WTC11 (cell line): ENCODE results near the gene HNRNPM. TPM values are rescaled to one million over a fixed set of nuclear protein-coding genes. Genes with fewer than 3 reads are reported as not detected.

Source experiments
- ATAC-seq: fragments of 200-7000 bp; cut with Tn5 transposase; 2 replicates; pipeline ENCODE4 v1.10.0; 2021; ENCODE audit warnings: mild to moderate bottlenecking, moderate library complexity
- CTCF ChIA-PET: fragments of 300-600 bp; sonication (Branson Sonifier 250); formaldehyde crosslinking; loops from one replicate; lab custom pipeline; 2021; ENCODE audit warnings: antibody characterized with exemption; lab: Charles Lee
- POLR2A ChIA-PET: fragments of 350-600 bp; sonication (Branson Sonifier 250); formaldehyde crosslinking; loops from one replicate; lab custom pipeline; 2021; ENCODE audit warnings: antibody characterized with exemption; lab: Charles Lee
- DNase-seq: peaks from one replicate; pipeline ENCODE4 v3.0.0; 2021; ENCODE audit warnings: low spot score
- H3K27ac Mint-ChIP-seq: 2 replicates; pipeline ENCODE4 v1.8.0; 2021; ENCODE audit warnings: mixed read lengths
- H3K27me3 Mint-ChIP-seq: 2 replicates; pipeline ENCODE4 v1.8.0; 2021; ENCODE audit warnings: low read depth, mild to moderate bottlenecking, moderate library complexity, mixed read lengths
- H3K36me3 Mint-ChIP-seq: 2 replicates; pipeline ENCODE4 v1.8.0; 2021; ENCODE audit warnings: mixed read lengths
- H3K4me1 Mint-ChIP-seq: 2 replicates; pipeline ENCODE4 v1.8.0; 2022; ENCODE audit warnings: mixed read lengths
- H3K4me3 Mint-ChIP-seq: 2 replicates; pipeline ENCODE4 v1.8.0; 2021; ENCODE audit warnings: mild to moderate bottlenecking, moderate library complexity, mixed read lengths
- H3K9me3 Mint-ChIP-seq: 2 replicates; pipeline ENCODE4 v1.8.0; 2021; ENCODE audit warnings: mixed read lengths
- CREB1 ChIP-seq: sonication (generic); formaldehyde crosslinking; IDR thresholded peaks from 2 replicates; pipeline ENCODE4 v1.8.0; 2023; ENCODE audit warnings: mild to moderate bottlenecking, missing genetic modification reagents
- FOXJ3 ChIP-seq: sonication (generic); formaldehyde crosslinking; IDR thresholded peaks from 2 replicates; pipeline ENCODE4 v1.9.0; 2021; ENCODE audit warnings: missing genetic modification reagents, mild to moderate bottlenecking, borderline replicate concordance
- FOXP1 ChIP-seq: sonication (generic); formaldehyde crosslinking; IDR thresholded peaks from 2 replicates; pipeline ENCODE4 v1.8.0; 2022; ENCODE audit warnings: missing genetic modification reagents, mild to moderate bottlenecking, moderate library complexity, borderline replicate concordance
- GABPB1 ChIP-seq: sonication (generic); formaldehyde crosslinking; IDR thresholded peaks from 2 replicates; pipeline ENCODE4 v1.8.1; 2023; ENCODE audit warnings: mild to moderate bottlenecking, missing genetic modification reagents
- HMGA2 ChIP-seq: fragments of 250-450 bp; sonication (Bioruptor Pico); IDR thresholded peaks from 2 replicates; pipeline ENCODE4 v1.4.0; 2021; ENCODE audit warnings: mild to moderate bottlenecking, moderate library complexity
- JUN ChIP-seq: sonication (generic); formaldehyde crosslinking; IDR thresholded peaks from 2 replicates; pipeline ENCODE4 v1.8.0; 2023; ENCODE audit warnings: mild to moderate bottlenecking, missing genetic modification reagents
- MXD4 ChIP-seq: fragments of 250-450 bp; sonication (Bioruptor Pico); IDR thresholded peaks from 2 replicates; pipeline ENCODE4 v1.8.0; 2021; ENCODE audit warnings: mild to moderate bottlenecking, moderate library complexity, borderline replicate concordance
- MYBL2 ChIP-seq: sonication (generic); formaldehyde crosslinking; IDR thresholded peaks from 2 replicates; pipeline ENCODE4 v1.8.1; 2023; ENCODE audit warnings: mild to moderate bottlenecking, moderate library complexity, missing genetic modification reagents
- NFE2L1 ChIP-seq: sonication (generic); formaldehyde crosslinking; IDR thresholded peaks from 2 replicates; pipeline ENCODE4 v1.8.1; 2023; ENCODE audit warnings: missing genetic modification reagents
- RELA ChIP-seq: sonication (generic); formaldehyde crosslinking; IDR thresholded peaks from 2 replicates; pipeline ENCODE4 v1.8.1; 2022; ENCODE audit warnings: missing genetic modification reagents, mild to moderate bottlenecking, borderline replicate concordance
- RORB ChIP-seq: fragments of 250-450 bp; sonication (Bioruptor Pico); IDR thresholded peaks from 2 replicates; pipeline ENCODE4 v1.9.0; 2021; ENCODE audit warnings: mild to moderate bottlenecking
- SP1 ChIP-seq: sonication (generic); formaldehyde crosslinking; conservative IDR thresholded peaks from 2 replicates; pipeline ENCODE4 v1.8.1; 2022; ENCODE audit warnings: missing genetic modification reagents
- TEAD4 ChIP-seq: sonication (generic); formaldehyde crosslinking; IDR thresholded peaks from 2 replicates; pipeline ENCODE4 v1.8.0; 2022; ENCODE audit warnings: mild to moderate bottlenecking, missing genetic modification reagents
- TP53 ChIP-seq: sonication (generic); formaldehyde crosslinking; IDR thresholded peaks from 2 replicates; pipeline ENCODE4 v1.8.1; 2023; ENCODE audit warnings: mild to moderate bottlenecking, missing genetic modification reagents
- ZNF232 ChIP-seq: sonication (generic); formaldehyde crosslinking; IDR thresholded peaks from 2 replicates; pipeline ENCODE4 v1.8.0; 2022; ENCODE audit warnings: mild to moderate bottlenecking, missing genetic modification reagents
- total RNA-seq: library from RNA; stranded (reverse); gene quantifications from 3 replicates; pipeline ENCODE4 v1.2.3, GENCODE V29; 2021
- TF ChIP-seq, protein P1 (sequence below): fragments of 250-450 bp; sonication (Bioruptor Pico); IDR thresholded peaks from 2 replicates; pipeline ENCODE4 v2.1.2; 2022; ENCODE audit warnings: mild to moderate bottlenecking, moderate library complexity
- TF ChIP-seq, protein P2 (sequence below): sonication (generic); formaldehyde crosslinking; IDR thresholded peaks from 2 replicates; pipeline ENCODE4 v1.8.1; 2022; ENCODE audit warnings: missing genetic modification reagents, borderline replicate concordance
- TF ChIP-seq, protein P3 (sequence below): fragments of 250-450 bp; sonication (Bioruptor Pico); IDR thresholded peaks from 2 replicates; pipeline ENCODE4 v1.9.0; 2021; ENCODE audit warnings: mild to moderate bottlenecking
- TF ChIP-seq, protein P4 (sequence below): sonication (generic); formaldehyde crosslinking; IDR thresholded peaks from 2 replicates; pipeline ENCODE4 v1.8.0; 2023; ENCODE audit warnings: mild to moderate bottlenecking, missing genetic modification reagents
- TF ChIP-seq, protein P5 (sequence below): fragments of 250-450 bp; sonication (Bioruptor Pico); IDR thresholded peaks from 2 replicates; pipeline ENCODE4 v1.8.0; 2021; ENCODE audit warnings: mild to moderate bottlenecking
- TF ChIP-seq, protein P6 (sequence below): fragments of 250-450 bp; sonication (Bioruptor Pico); IDR thresholded peaks from 2 replicates; pipeline ENCODE4 v1.9.0; 2021; ENCODE audit warnings: mild to moderate bottlenecking
- TF ChIP-seq, protein P7 (sequence below): fragments of 200-600 bp; IDR thresholded peaks from 2 replicates; pipeline ENCODE4 v1.8.0; 2022; ENCODE audit warnings: antibody characterized with exemption

Gene HNRNPM
- total RNA-seq, 1 experiment from 2014 or later: 416 TPM

DNA sequence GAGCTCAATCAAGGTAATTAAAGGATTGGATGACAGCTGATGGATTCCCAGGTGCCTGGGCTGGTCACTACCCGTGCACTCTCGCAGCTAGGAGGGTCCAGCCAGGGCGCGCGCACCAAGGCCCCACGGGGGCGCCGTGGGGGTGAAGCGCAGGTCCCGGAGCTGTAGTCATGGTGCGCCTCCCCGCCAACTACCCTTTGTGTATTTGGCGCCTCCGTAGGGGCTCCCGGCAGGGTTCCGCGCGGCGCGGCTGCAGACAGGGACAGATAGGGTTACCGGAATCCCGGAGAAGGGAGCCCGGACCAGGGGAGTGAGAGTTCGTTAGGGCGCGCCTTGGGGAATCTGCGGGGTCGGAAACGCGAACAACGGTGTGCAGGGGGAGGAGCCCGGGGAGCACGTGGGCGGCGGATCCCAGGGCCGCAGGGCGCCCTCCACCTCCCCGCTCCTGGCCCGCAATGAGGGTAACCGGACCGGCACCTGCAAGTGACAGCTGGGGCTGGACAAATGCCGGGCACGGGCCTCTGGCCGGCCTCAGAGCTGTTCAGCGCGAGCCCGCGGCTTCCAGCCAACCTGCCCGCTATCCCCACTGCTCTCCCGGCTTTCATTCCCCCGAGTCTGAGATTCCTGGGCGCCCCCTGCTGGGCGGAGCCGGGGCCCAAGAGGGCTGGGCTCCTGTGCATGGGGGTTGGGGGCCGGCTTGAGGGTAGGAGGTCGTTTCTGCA, 61.1 kb downstream of the HNRNPM start:
- CTCF ChIA-PET: interaction anchor here (0.6 to 3.1 kb wide), 13 partner anchors 8 to 158 kb away, joined by 3 to 18 read pairs (median 7); partner anchors contain the start of genes HNRNPM, MARCHF2, RAB11B and ZNF414
- Mint-ChIP-seq H3K4me3 (peak overlapping the region; percentile 84), H3K27me3 (peaks cover 4% of the 10 kb centered on the region; the same call in 1 of the 2 replicates), H3K9me3 (no peaks in the 10 kb centered on the region), H3K4me1 (peaks cover 4% of the 10 kb centered on the region; the same call in 1 of the 2 replicates), H3K27ac (0 out of 2 replicates have a peak overlapping the region, but pooled peaks have one; percentile 60), H3K36me3 (no peaks in the 10 kb centered on the region)
- POLR2A ChIA-PET: interaction anchor here (1.0 to 1.1 kb wide), 2 partner anchors 8 to 16 kb away, joined by 3 read pairs; partner anchors contain the start of gene ZNF414
- ATAC-seq (peak; percentile 81), DNase-seq (peak; percentile 86)
- TF ChIP-seq, protein P1, sequence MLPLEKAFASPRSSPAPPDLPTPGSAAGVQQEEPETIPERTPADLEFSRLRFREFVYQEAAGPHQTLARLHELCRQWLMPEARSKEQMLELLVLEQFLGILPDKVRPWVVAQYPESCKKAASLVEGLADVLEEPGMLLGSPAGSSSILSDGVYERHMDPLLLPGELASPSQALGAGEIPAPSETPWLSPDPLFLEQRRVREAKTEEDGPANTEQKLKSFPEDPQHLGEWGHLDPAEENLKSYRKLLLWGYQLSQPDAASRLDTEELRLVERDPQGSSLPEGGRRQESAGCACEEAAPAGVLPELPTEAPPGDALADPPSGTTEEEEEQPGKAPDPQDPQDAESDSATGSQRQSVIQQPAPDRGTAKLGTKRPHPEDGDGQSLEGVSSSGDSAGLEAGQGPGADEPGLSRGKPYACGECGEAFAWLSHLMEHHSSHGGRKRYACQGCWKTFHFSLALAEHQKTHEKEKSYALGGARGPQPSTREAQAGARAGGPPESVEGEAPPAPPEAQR (CRISPR knock-in tag): no peak
- TF ChIP-seq, protein P2, sequence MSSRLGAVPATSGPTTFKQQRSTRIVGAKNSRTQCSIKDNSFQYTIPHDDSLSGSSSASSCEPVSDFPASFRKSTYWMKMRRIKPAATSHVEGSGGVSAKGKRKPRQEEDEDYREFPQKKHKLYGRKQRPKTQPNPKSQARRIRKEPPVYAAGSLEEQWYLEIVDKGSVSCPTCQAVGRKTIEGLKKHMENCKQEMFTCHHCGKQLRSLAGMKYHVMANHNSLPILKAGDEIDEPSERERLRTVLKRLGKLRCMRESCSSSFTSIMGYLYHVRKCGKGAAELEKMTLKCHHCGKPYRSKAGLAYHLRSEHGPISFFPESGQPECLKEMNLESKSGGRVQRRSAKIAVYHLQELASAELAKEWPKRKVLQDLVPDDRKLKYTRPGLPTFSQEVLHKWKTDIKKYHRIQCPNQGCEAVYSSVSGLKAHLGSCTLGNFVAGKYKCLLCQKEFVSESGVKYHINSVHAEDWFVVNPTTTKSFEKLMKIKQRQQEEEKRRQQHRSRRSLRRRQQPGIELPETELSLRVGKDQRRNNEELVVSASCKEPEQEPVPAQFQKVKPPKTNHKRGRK: no peak
- TF ChIP-seq ZNF232 (CRISPR knock-in tag) (no peak), TP53 (CRISPR knock-in tag) (no peak), MXD4 (CRISPR knock-in tag) (no peak), HMGA2 (CRISPR knock-in tag) (peak; percentile 28; the same call in 1 of the 2 replicates), CREB1 (CRISPR knock-in tag) (no peak), TEAD4 (CRISPR knock-in tag) (no peak), MYBL2 (CRISPR knock-in tag) (no peak), JUN (CRISPR knock-in tag) (no peak), SP1 (CRISPR knock-in tag) (peak; percentile 66; the same call in 1 of the 2 replicates), NFE2L1 (no peak), RORB (CRISPR knock-in tag) (no peak), RELA (no peak), GABPB1 (CRISPR knock-in tag) (no peak; the same call in 1 of the 2 replicates), FOXP1 (CRISPR knock-in tag) (0 out of 2 replicates have a peak, but pooled peaks have one; percentile 18), FOXJ3 (CRISPR knock-in tag) (no peak)
- TF ChIP-seq, protein P3, sequence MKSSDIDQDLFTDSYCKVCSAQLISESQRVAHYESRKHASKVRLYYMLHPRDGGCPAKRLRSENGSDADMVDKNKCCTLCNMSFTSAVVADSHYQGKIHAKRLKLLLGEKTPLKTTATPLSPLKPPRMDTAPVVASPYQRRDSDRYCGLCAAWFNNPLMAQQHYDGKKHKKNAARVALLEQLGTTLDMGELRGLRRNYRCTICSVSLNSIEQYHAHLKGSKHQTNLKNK: no peak
- TF ChIP-seq, protein P4, sequence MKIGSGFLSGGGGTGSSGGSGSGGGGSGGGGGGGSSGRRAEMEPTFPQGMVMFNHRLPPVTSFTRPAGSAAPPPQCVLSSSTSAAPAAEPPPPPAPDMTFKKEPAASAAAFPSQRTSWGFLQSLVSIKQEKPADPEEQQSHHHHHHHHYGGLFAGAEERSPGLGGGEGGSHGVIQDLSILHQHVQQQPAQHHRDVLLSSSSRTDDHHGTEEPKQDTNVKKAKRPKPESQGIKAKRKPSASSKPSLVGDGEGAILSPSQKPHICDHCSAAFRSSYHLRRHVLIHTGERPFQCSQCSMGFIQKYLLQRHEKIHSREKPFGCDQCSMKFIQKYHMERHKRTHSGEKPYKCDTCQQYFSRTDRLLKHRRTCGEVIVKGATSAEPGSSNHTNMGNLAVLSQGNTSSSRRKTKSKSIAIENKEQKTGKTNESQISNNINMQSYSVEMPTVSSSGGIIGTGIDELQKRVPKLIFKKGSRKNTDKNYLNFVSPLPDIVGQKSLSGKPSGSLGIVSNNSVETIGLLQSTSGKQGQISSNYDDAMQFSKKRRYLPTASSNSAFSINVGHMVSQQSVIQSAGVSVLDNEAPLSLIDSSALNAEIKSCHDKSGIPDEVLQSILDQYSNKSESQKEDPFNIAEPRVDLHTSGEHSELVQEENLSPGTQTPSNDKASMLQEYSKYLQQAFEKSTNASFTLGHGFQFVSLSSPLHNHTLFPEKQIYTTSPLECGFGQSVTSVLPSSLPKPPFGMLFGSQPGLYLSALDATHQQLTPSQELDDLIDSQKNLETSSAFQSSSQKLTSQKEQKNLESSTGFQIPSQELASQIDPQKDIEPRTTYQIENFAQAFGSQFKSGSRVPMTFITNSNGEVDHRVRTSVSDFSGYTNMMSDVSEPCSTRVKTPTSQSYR: no peak
- TF ChIP-seq, protein P5, sequence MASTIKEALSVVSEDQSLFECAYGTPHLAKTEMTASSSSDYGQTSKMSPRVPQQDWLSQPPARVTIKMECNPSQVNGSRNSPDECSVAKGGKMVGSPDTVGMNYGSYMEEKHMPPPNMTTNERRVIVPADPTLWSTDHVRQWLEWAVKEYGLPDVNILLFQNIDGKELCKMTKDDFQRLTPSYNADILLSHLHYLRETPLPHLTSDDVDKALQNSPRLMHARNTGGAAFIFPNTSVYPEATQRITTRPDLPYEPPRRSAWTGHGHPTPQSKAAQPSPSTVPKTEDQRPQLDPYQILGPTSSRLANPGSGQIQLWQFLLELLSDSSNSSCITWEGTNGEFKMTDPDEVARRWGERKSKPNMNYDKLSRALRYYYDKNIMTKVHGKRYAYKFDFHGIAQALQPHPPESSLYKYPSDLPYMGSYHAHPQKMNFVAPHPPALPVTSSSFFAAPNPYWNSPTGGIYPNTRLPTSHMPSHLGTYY (CRISPR knock-in tag): no peak
- TF ChIP-seq, protein P6, sequence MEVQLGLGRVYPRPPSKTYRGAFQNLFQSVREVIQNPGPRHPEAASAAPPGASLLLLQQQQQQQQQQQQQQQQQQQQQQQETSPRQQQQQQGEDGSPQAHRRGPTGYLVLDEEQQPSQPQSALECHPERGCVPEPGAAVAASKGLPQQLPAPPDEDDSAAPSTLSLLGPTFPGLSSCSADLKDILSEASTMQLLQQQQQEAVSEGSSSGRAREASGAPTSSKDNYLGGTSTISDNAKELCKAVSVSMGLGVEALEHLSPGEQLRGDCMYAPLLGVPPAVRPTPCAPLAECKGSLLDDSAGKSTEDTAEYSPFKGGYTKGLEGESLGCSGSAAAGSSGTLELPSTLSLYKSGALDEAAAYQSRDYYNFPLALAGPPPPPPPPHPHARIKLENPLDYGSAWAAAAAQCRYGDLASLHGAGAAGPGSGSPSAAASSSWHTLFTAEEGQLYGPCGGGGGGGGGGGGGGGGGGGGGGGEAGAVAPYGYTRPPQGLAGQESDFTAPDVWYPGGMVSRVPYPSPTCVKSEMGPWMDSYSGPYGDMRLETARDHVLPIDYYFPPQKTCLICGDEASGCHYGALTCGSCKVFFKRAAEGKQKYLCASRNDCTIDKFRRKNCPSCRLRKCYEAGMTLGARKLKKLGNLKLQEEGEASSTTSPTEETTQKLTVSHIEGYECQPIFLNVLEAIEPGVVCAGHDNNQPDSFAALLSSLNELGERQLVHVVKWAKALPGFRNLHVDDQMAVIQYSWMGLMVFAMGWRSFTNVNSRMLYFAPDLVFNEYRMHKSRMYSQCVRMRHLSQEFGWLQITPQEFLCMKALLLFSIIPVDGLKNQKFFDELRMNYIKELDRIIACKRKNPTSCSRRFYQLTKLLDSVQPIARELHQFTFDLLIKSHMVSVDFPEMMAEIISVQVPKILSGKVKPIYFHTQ: no peak
- TF ChIP-seq, protein P7, sequence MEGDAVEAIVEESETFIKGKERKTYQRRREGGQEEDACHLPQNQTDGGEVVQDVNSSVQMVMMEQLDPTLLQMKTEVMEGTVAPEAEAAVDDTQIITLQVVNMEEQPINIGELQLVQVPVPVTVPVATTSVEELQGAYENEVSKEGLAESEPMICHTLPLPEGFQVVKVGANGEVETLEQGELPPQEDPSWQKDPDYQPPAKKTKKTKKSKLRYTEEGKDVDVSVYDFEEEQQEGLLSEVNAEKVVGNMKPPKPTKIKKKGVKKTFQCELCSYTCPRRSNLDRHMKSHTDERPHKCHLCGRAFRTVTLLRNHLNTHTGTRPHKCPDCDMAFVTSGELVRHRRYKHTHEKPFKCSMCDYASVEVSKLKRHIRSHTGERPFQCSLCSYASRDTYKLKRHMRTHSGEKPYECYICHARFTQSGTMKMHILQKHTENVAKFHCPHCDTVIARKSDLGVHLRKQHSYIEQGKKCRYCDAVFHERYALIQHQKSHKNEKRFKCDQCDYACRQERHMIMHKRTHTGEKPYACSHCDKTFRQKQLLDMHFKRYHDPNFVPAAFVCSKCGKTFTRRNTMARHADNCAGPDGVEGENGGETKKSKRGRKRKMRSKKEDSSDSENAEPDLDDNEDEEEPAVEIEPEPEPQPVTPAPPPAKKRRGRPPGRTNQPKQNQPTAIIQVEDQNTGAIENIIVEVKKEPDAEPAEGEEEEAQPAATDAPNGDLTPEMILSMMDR: peak; percentile 51
